Sigmoid colon (tissue), 4 donors: ENCODE results near the gene ZNF248.

Experiments used
- CTCF ChIP-seq, 4 experiments: fragments of 450-650 bp in 3 of 4; fragments of 200-600 bp in 1 of 4; IDR thresholded peaks; one replicate each; pipeline ENCODE4 v1.5.1; 2016 to 2019; ENCODE audit warnings: antibody characterized with exemption in 4 of 4, mild to moderate bottlenecking in 3 of 4, moderate library complexity in 2 of 4
- EP300 ChIP-seq, 4 donors: sonication (generic); formaldehyde crosslinking; IDR thresholded peaks; one replicate each; pipeline ENCODE4 v1.6.1; 2017; ENCODE audit warnings: antibody characterized with exemption in 4 of 4
- POLR2AphosphoS5 ChIP-seq, 4 donors: sonication (generic); formaldehyde crosslinking; IDR thresholded peaks; one replicate each; pipeline ENCODE4 v1.6.1; 2017; ENCODE audit warnings: antibody characterized with exemption in 4 of 4

- TF ChIP-seq POLR2AphosphoS5 (IDR thresholded peaks at IDR 0.05) (no peak), CTCF (IDR thresholded peaks at IDR 0.05) (no peak), EP300 (IDR thresholded peaks at IDR 0.05) (no peak)
These were observed 43.6 kb downstream of the ZNF248 start for GRCh38 chr10:37813763-37814162.
